Activated T-helper 1 cell treated with anti-CD3 and anti-CD28 coated beads, Interleukin-2, amount 50 U/mL, for 16 hours (primary cell): Measurements from ENCODE around the gene TMEM140.

ENCODE experiments used
- DNase-seq, 2 donors: peaks; one replicate each; pipeline ENCODE4 v3.0.0-alpha.2; 2020; ENCODE audit warnings: low read depth in 1 of 2, low spot score in 1 of 2

The TMEM140 gene

DNA sequence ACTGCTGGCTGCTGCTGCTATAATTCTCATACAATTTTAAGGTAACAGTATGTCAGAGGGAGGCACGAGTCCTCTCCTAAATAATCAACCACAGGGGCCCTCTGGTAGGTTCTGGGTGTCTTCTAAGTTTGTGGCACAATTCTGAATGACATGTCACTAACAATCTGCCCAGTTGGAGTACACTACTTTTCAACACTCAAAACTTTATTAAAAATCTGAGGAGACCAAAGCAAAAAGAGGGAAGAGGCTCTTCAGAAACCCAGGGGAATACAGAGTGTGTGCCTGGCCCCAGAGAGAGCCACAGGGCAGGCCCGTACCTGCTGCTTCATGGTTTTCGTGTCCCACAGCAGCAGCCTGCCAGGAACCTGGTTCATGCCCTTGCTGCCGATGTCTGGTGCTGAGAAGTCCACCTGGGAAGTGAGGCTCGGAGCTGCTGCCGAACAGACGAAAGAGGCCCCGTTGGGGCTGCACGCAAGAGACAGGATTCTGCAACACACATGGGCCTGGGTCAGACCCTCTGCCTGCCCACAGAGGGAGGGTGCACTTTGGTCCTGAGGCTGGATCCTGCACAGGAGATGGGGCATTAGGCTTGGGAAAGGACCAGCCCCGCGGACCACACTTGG, 45.2 kb downstream of the TMEM140 start:
- no peak for DNase-seq

DNA sequence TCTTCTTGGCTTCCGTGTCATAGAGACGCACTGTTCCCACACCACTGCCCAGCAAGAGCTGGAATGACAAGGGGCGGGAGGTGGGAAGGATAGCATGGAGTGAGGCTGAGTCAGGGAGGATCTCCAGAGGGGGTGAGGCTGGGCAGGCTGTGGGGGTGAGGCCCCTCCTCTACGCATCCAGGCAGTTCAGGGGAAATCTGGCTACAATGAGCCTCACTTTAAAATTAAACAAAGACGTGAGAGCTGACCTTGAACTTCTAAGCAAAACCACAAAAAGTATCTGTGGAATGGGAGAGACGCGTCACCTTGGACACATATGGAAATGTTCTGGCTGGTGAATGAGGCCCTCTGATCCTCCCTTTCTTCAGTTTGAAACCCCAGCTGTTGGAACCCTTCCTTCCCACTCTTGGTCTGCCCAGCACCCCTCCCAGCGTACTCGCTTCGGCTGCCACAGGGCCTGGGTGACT, 45.8 kb downstream of the TMEM140 start:
- DNase-seq: no peak

DNA sequence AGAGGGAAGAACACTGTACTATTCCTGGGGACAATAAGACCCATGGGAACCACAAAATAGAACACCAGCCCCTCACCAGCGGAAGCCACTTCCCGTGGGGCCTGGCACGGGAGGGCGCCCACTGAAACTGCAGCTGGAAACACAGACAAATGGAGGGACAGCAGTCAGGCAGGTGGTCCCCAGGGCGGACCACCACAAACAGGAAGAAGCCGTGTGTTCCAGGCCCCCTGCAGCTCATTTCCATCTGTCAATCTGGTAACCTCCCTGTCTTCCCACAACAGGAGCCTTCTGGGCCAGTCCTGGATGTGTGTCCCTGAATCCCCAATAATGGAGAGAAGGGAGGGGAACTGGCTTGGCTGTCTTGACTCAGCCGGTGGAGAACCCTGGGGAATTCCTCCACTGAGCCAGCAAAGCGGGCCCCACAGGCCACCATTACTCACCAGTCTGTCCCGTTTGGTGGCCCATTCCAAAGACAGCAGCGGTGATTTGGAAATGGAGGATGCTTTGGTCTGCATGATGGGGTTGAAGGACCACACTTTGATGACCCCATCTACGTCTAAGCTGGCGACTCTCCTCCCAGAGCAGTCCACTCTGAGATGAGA, 46.7 kb downstream of the TMEM140 start:
- no peak for DNase-seq

DNA sequence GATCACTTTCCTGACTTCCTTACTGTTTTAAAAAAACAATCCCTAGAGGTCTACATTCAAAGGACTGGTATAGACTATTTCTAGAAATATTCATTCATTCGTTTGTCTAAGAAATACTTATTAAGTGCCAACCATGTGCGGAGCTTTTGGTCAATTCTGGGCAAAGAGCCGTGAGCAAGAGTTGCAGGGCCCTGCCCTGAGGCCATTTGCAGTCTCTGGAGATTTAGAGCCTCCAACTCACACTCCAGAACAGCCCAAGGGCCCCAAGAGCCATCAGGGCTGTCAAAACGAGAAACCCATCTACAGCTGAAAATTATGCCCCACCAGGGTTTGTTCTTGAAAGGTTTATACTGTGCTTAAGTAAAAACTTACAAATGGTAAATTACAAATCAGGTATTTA, 47.3 kb downstream of the TMEM140 start:
- DNase-seq: no peak

DNA sequence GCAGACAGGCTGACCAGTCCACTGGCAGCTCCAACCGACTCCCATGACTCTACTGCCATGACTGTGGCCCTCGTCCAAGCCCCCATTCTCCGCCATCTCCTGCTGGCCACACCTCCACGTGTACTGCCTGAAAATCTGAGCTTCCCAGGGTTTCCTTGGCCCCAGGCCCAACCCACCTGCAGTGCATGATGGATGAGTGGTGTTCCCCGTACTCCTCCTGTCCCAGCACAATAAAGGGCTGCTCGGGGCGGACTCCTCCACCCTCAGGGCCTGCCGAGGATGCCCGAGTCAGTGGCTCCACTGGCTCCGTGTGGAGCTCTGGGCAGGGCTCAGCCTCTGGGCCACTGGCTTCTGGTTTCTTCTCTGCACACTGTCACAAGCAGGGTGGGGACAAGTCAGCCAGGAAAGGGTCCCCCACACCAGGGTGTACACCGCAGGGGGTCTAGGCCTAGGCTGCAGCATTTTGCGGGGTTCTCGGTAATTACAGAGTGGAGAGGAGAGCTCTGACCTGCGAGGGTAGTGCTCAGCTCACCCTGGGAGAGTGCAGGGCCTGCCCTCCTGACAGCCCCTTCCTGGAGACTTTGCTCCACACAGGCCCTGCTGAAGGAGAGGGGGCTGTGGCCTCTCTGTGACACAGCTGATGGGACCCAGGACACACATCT, 48.2 kb downstream of the TMEM140 start:
- DNase-seq: no peak

DNA sequence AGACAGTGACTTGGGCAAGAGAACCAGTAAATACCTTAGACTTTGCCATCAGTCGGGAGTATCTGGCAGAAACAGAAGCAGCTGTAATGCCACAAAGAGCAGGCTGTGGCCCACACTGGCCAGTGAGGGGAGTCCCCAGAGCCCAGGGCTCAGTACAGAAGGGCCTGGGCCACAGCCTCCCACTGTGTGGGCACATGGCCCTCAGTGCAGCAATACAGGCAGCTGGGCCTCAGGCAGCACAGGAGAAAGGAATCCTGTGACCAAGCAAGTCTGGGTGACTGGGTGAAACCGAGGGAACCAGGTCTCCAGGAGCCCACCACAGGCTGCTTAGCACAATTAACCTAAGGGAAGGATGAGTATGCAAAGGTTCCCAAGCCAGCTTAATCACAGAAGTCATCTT, 49.5 kb downstream of the TMEM140 start:
- DNase-seq: no peak

DNA sequence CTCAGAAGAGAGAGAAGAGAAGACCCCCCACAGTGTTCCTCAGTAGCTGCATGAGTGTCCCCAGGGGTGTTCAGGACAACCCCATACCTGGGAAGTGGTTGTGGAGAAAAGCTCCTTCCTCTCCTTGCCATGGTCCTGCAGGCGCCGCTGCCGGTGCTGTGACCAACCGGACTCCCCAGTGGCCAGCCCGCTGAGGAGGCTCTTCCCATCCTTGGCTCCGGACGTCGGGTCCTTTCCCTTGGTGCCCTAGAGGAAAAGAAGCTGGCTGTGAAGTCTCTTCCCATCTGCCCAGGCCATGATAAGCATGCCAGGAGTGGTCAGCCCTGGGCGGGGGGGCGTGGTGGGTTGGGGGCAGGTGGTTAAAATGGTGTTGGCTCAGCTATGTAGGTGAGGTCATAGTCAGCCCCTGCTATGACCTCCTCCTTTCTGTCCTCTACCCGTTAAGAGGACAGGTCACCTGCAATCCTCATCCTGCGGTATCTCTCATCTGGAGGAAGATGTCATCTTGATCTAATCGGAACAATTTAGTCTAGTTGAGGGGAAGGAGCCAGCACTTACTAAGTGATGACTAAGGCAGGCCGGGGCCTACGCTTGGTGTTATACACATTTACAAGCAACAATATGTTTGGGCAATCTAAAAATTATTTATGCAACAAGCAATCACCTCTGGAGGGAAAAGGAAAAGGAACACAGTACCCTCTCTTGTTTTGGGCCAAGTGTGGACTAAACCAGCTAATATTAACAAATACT, 50.2 kb downstream of the TMEM140 start:
- no peak for DNase-seq

DNA sequence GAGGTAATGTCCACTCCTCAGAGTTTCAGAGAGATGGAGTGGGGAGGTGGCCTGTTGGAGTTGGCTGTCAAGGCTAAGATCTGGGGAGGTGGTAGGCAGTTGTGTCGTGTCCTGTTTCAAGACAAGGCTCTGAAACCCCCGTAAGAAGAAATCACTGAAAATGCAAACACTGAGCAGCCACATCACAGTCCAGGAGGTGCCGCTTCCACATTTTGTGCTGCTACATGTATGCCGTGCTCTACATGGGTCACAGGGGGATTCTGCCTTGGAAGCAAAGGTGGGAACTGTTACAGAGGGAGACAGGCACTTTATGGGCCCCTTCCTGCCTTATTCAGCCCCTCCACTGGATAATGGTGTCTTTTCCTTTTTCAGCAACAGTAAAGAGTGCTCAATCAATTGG, 51.6 kb downstream of the TMEM140 start:
- no peak for DNase-seq

DNA sequence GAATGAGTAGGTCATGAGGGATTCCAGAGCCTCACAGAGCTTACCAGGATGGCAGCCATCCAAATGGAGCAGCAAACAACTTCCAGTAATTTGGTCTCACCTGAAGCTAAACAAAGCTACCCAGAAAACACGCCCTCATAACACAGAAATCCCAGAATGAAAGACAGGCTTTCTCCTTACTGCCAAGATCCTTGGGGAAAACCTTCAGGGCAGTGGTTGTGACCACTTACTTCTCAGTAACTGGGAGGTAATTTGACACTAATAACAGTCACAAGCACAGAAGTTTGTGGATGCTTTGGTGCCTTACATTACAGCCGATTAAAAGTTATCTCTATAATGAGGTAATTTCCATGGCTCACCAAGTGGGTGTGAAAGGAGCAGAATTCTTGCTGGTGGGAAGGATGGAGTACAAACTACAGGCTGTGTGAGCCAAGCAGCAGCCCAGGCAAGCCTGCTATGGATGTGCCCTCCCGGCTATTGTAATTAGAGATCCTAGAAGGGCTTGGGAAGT, 53.0 kb downstream of the TMEM140 start:
- DNase-seq: no peak

DNA sequence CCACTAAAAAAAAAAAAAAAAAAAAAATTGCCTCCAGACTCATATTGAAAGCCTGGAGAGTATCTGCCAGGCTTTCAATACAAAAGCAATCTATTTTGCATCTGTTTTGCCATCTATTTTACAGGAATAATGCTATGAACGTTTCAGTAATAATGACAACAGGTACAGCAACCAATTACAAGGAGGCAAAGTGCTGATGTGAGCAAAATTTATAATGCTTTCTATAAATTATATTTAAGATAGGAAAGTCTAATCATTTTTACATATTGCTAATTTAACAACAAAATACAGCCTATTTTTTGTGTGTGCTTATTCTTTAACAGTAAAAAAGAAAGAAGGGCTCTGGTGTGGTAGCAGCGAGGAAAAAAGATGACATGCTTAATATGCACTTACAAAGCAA, 53.5 kb downstream of the TMEM140 start:
- DNase-seq: no peak

DNA sequence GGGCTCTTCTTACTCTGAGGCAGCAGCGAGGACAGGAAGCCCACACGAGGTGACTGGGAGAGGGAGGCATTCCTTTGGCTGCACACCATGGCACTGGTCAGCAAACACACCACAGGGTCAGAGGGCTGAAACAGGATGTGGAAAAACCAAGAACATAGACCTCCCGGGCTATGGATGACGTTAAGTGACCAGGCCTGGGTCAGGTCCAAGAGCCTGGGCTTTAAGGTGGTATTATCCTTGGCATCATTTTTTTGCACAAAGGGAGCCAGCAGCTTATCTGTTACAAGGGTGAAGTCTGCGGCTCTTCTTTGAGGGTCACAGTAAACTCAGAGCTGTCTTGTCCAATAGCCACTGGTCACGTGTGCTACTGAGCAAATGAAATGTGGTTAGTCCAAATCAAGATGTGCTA, 56.5 kb downstream of the TMEM140 start:
- DNase-seq: no peak

DNA sequence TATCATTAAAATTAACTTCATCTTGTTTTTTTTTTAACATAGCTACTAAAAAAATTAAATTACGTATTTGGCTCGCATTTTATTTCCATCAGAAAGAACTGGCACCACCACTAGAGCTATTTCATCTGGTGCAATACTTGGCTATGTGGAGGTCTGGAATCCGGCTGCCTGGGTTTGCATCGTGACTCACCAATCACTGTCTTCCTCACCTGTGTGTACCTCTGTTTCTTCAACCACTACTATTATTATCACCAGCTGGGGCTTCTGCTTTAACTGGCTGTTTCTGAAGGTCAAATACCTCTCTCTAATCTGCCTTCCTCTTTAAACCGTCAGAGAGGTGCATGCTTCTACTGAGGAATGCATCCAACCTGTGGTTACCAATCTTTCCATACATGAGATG, 57.0 kb downstream of the TMEM140 start:
- DNase-seq: no peak

DNA sequence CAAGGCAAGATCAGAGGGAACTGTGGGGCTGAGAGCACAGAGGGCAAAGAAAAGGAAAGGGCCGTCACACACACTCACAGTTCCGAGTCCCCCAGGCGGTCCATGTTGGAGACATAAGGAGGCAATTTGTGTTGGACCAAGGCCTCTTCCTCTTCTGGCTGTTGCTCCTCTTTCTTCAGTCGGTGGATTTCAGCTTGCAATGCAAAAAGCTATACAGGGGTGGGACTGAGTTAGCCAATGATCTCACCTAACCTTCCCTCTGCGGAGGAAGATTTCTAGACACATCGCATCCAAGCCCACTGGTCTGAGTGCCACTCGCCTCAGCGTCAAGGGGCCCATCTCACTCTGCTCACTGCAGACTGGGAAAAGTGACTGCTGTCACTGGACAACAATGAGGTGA, 58.0 kb downstream of the TMEM140 start:
- no peak for DNase-seq

DNA sequence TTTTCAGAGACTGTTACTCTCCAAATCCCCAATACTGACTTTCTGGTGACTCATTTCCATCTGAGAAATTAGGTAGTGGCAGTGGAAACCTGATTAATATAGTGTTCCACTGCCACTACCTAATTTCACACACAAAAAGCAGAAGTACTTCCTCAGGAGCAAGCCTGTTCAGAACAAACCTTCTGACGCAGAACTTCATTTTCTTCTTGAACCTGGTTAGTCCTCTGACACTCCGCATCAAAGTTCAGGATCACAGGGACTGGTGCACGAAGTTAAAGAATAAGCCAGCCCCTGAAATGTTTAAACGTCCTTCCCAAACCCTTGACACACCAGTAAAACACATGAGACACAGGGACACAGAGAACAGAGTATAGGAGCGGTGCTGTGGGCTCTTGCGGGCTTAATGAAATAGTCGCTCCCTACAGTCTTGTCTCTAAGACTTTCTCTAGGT, 59.1 kb downstream of the TMEM140 start:
- no peak for DNase-seq

DNA sequence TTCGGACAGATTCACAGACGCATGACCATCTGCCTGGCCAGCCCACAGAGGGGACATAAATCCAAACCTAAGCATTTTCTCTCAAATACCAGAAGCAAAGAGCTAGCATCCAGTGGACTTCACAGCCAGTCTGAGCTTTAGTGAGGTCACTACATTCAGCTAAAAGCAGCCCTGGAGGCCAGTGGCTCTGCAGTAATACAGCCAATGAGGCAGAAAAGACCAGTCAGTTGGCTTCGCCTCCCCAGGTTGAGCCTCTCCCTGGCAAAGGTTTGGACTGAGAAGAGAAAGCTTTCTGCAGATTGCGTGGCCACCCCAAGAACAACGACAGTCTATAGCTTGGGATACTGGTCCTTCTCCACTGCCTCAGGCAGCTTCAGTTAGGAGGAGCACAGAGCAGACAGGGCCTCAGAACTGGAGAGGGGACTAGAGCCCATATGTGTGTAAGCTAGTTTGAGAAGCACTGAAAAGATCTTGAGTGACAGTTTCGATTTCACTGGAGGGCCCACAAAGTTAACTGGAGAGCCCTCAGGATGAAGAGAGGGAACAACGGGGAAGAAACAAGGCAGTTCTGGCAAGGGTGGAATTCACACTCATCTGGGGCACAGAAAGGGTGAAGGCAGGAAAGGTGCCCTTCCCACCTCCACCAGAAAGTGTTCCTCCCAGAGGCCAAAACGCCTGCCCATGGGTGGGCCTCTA, 59.7 kb downstream of the TMEM140 start:
- DNase-seq: no peak

DNA sequence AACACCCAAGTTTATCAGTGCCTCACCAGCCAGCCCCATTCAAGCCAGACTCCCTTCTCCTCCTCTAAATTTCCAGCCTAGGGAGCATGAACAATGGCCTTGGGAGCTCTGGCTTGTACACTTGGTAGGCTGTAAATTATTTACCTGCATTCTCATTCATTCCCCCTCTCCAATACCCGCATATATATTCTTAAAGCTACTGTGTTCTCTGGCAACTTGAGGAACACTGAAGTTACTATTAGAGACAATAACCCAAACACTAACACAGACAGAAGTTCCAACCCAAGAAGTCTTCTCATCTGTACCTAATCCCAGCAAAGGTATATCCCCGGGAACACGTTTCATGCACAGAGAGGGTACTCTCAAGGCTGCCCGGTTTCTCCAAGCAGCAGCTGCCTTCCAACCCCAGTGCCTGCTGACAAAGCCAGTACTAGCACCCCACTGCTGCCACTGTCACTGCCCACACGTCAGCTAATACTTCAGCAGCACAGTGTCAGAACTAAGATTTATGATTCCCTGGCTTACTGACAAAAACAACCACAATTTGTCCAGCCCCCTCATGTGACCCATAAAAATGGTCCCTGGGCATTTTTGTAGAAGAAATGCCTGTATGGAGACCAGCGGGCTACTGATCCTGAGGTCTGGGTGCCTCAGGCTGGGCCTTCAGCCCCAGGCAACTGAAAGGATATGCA, 60.4 kb downstream of the TMEM140 start:
- no peak for DNase-seq

DNA sequence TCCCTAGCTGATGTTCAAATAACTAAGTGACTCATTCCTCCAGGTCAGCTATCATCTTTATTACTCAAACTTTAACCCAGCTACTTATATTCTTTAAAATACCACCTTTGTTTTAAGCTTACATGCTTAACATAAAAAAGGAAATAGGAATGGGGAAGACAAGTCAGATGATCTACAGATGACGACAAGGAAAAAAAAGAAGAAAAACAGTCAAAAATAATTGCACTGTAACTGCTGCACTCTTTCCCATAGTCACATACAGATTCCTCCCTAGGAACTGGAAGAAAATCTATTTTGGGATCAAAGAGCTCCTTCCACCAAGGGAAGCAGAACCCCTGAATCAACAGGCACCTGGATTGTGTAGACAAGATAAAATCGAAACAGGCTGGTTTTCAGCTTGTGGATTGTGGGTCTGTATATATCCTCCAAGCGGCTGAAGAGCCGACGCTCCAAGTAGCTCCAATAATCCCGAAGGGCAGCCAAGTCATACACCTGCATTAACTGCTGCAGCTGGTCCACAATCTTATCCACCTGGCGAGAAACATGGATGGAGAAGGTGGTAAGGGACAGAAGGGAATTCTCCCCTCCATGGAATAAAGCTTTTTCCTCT, 61.5 kb downstream of the TMEM140 start:
- DNase-seq: no peak

DNA sequence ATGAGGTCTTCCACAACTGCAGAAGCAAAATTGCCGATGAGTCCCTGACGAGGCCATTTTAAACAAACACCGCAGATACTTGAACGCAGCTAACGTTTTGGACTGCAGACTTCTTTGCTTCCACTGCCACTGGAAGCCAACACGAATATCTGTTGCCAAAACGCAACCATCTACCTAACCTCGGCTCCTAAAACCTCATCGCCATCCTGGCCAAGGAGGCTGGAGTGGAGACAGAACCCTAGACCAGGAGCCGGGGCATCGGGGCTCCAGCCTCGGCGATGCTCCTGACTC, 63.0 kb downstream of the TMEM140 start:
- DNase-seq: no peak

DNA sequence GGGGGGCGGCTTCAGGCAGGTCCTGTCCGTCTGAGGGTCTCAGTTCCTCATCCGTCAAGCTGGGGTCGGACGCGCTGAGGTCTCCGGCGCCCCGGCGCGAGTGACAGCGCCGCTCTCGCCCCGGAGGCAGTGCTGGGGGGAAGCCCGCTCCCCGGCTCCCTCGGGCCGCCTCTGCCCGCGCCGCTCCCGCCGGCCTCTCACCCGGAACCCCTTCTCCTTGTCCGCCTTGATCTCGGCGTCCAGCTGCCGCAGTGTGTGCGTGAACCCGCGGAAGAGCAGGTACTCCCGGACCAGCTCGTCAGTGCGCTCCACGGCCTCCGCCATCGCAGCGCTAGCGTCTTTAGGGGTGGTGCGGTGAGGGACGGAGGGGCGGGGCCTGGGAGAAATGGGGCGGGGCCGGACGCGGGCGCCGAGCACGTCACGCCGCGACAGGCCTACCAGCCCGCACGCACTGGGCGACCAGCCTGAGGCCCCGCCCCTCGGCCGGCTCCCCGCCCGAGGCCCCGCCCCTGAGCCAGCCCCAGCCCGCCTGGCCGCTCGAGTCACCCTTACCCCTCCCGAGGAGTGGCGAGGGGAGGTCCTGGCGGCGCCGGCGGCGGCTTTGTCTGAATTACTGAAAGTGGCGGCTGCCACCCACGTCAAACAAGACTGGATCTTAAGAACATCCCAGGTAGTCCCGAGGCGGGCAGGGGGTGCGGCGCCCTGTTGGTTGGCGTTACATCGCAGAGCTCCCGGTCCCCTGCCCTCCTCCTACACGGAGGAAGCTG, 63.5 kb downstream of the TMEM140 start, which contains the start of gene WDR91:
WDR91 (minus strand) TSS at position 348 of the 767 bp plus-strand sequence; CDS start at position 324, 24 bp downstream.
- peak; percentile 94 to 96 for DNase-seq
